ENCODE data around the gene BMPR2. TPM values are rescaled to one million over a fixed set of nuclear protein-coding genes. Genes with fewer than 3 reads are reported as not detected.

The BMPR2 gene
- total and polyA plus RNA-seq, 2 of the 4 experiments (the other 2 are of a cell fraction): 17.0 to 30.1 TPM

- H3K4me2 ChIP-seq (ENCODE audit: low read depth, low read length): no peak overlapping the region
- H3K9ac ChIP-seq (ENCODE audit: low read depth, low read length): no peak overlapping the region
- no peaks in the 10 kb centered on the region for H3K79me1 ChIP-seq (ENCODE audit: low read depth in 1 of 2, low read length in 2 of 2)
- no peaks in the 10 kb centered on the region for H3K36me3 ChIP-seq (ENCODE audit: control insufficient read depth, insufficient read depth, low read length)
- no peak overlapping the region for H2AK5ac ChIP-seq (ENCODE audit: low read depth, low read length)
- ATAC-seq (ENCODE audit: low read depth): no peak
- H3K27me3 ChIP-seq (ENCODE audit: control insufficient read depth, insufficient read depth, low read length): no peaks in the 10 kb centered on the region
- no peak overlapping the region for H3K4me3 ChIP-seq (ENCODE audit: insufficient read depth, low read depth, low read length)
- H3K4me1 ChIP-seq (ENCODE audit: control insufficient read depth, insufficient read depth, low read length): no peaks in the 10 kb centered on the region
- no peak overlapping the region for H3K56ac ChIP-seq (ENCODE audit: extremely low read depth, insufficient read depth, low read length)
- in situ Hi-C loops (cut with MboI; ENCODE audit: low sequenced_read_pairs): no loop called here
- no peak overlapping the region for H2AK9ac ChIP-seq (replicated peaks; ENCODE audit: low read depth, low read length, poor library complexity)
- no peaks in the 10 kb centered on the region for H4K20me1 ChIP-seq (ENCODE audit: insufficient read depth, low read length)
- H4K5ac ChIP-seq (ENCODE audit: low read depth, low read length): no peak overlapping the region
- ChIA-PET CTCF (interaction anchor here (0.6 kb wide), 1 partner anchor 16 kb away, joined by 3 read pairs; no protein-coding TSS in a partner anchor), POLR2A (ENCODE audit: unreplicated experiment) (no interaction called here)
- H3K9me1 ChIP-seq (ENCODE audit: insufficient read depth, low read length): no peaks in the 10 kb centered on the region
- TF ChIP-seq RFX5 (IDR thresholded peaks at IDR 0.05; ENCODE audit: low read depth, low read length) (no peak), MXI1 (IDR thresholded peaks at IDR 0.05; ENCODE audit: borderline replicate concordance, low read depth, low read length) (no peak), MAFK (IDR thresholded peaks at IDR 0.05; ENCODE audit: low read depth, low read length) (no peak), CEBPB (IDR thresholded peaks at IDR 0.05; ENCODE audit: low read depth, low read length) (no peak), BHLHE40 (IDR thresholded peaks at IDR 0.05; ENCODE audit: low read depth, low read length) (no peak), RCOR1 (IDR thresholded peaks at IDR 0.05; ENCODE audit: insufficient replicate concordance, low read length) (no peak), USF2 (IDR thresholded peaks at IDR 0.05; ENCODE audit: low read depth, low read length) (no peak), RAD21 (IDR thresholded peaks at IDR 0.05; ENCODE audit: low read length) (no peak), CTCF (conservative IDR thresholded peaks at IDR 0.05; ENCODE audit: low read depth, low read length) (no peak)
- H3K14ac ChIP-seq (replicated peaks; ENCODE audit: low read depth, low read length): no peak overlapping the region
- intact Hi-C loops (cut with micrococcal nuclease): no loop called here
- no peak overlapping the region for H2BK5ac ChIP-seq (ENCODE audit: low read depth, low read length, poor library complexity, severe bottlenecking)
- no peak overlapping the region for H3K18ac ChIP-seq (ENCODE audit: low read depth, low read length)
- H4K8ac ChIP-seq (ENCODE audit: low read depth in 2 of 2, low read length in 2 of 2): no peak overlapping the region
- no peak overlapping the region for H3K27ac ChIP-seq (ENCODE audit: insufficient read depth, low read length)
- no peaks in the 10 kb centered on the region for H3K9me3 ChIP-seq (ENCODE audit: control insufficient read depth, insufficient read depth, low read length)
- H2BK120ac ChIP-seq (ENCODE audit: low read depth, low read length): no peak overlapping the region
- H2BK20ac ChIP-seq (ENCODE audit: low read depth, low read length): no peak overlapping the region
- no CpG with 5 or more reads among the region's 1 CpG for WGBS, 2 experiments (ENCODE audit: extremely low coverage in 2 of 2, insufficient read length in 1 of 2)
- no peak overlapping the region for H2BK15ac ChIP-seq (ENCODE audit: low read depth, low read length)
- no peak overlapping the region for H4K91ac ChIP-seq (ENCODE audit: insufficient read depth, low read depth, low read length)
- H3K4ac ChIP-seq (ENCODE audit: low read depth, low read length): no peak overlapping the region
- BruUV-seq (replicated peaks): no TSS peak
- DNase-seq: no peak
- H3K23ac ChIP-seq (ENCODE audit: low read depth, low read length): no peak overlapping the region
- dilution Hi-C loops (cut with HindIII; ENCODE audit: low sequenced_read_pairs, unreplicated experiment): no loop called here
- H2AFZ ChIP-seq (replicated peaks; ENCODE audit: low read length, poor library complexity): no peak overlapping the region
Measured at GRCh38 chr2:202605174-202605573, 229.0 kb downstream of the BMPR2 start.
